IMR-90 (cell line): ENCODE results near the gene NRCAM. TPM values are rescaled to one million over a fixed set of nuclear protein-coding genes. Genes with fewer than 3 reads are reported as not detected.

ENCODE experiments used
- ATAC-seq: fragments of 200-7000 bp; cut with Tn5 transposase; 2 replicates; pipeline ENCODE4 v1.9.1; 2020; ENCODE audit warnings: low read depth, mild to moderate bottlenecking, moderate library complexity
- BruUV-seq: library from RNA; stranded (reverse); fragments of 400-500 nt; replicated peaks from 2 replicates; lab custom pipeline; 2021; lab: Mats Ljungman, UMichigan
- CTCF ChIA-PET: fragments of 300-600 bp; formaldehyde crosslinking; extraction: SDS; loops from one replicate; lab custom pipeline; 2021; ENCODE audit warnings: antibody characterized with exemption; lab: Yijun Ruan, JAX
- POLR2A ChIA-PET: fragments of 300-600 bp; sonication (Branson Sonifier 250); formaldehyde crosslinking; loops from one replicate; lab custom pipeline; 2022; ENCODE audit warnings: antibody characterized with exemption; ENCODE audit not compliant: unreplicated experiment; lab: Charles Lee
- DNase-seq: peaks from one replicate; pipeline ENCODE4 v3.0.0; 2013
- H2AFZ ChIP-seq: replicated peaks from 2 replicates; pipeline ENCODE3; 2013; ENCODE audit warnings: low read length, mild to moderate bottlenecking; ENCODE audit not compliant: poor library complexity
- H2AK5ac ChIP-seq: 2 replicates; pipeline ENCODE4 v1.6.1; 2013; ENCODE audit warnings: low read depth, low read length, inconsistent platforms
- H2AK9ac ChIP-seq: replicated peaks from 2 replicates; pipeline ENCODE3; 2013; ENCODE audit warnings: mild to moderate bottlenecking, low read depth, low read length, moderate library complexity; ENCODE audit not compliant: poor library complexity
- H2BK120ac ChIP-seq: 2 replicates; pipeline ENCODE4 v1.6.1; 2013; ENCODE audit warnings: low read depth, low read length, inconsistent platforms
- H2BK15ac ChIP-seq: 3 replicates; pipeline ENCODE4 v1.6.1; 2013; ENCODE audit warnings: low read depth, low read length, inconsistent platforms
- H2BK20ac ChIP-seq: 2 replicates; pipeline ENCODE4 v1.6.1; 2013; ENCODE audit warnings: low read depth, mild to moderate bottlenecking, inconsistent platforms, low read length, moderate library complexity
- H2BK5ac ChIP-seq: 2 replicates; pipeline ENCODE4 v1.6.1; 2013; ENCODE audit warnings: mild to moderate bottlenecking, low read depth, low read length, inconsistent platforms; ENCODE audit not compliant: poor library complexity, severe bottlenecking
- H3K14ac ChIP-seq: replicated peaks from 2 replicates; pipeline ENCODE4 v1.6.1; 2013; ENCODE audit warnings: low read depth, low read length, inconsistent platforms
- H3K18ac ChIP-seq: 2 replicates; pipeline ENCODE4 v1.6.1; 2013; ENCODE audit warnings: low read depth, low read length, control low read depth
- H3K23ac ChIP-seq: 2 replicates; pipeline ENCODE4 v1.6.1; 2013; ENCODE audit warnings: low read depth, low read length, inconsistent platforms
- H3K27ac ChIP-seq: 2 replicates; pipeline ENCODE4 v1.5.1; 2013; ENCODE audit warnings: mild to moderate bottlenecking, control low read depth, low read length; ENCODE audit not compliant: insufficient read depth
- H3K27me3 ChIP-seq: 2 replicates; pipeline ENCODE4 v1.6.1; 2013; ENCODE audit warnings: low read length; ENCODE audit not compliant: control insufficient read depth, insufficient read depth
- H3K36me3 ChIP-seq: 2 replicates; pipeline ENCODE4 v1.6.1; 2013; ENCODE audit warnings: low read length, mixed read lengths; ENCODE audit not compliant: control insufficient read depth, insufficient read depth
- H3K4ac ChIP-seq: 2 replicates; pipeline ENCODE4 v1.6.1; 2013; ENCODE audit warnings: low read depth, low read length, inconsistent platforms
- H3K4me1 ChIP-seq: 2 replicates; pipeline ENCODE4 v1.6.1; 2013; ENCODE audit warnings: low read length, mixed read lengths; ENCODE audit not compliant: control insufficient read depth, insufficient read depth
- H3K4me2 ChIP-seq: 2 replicates; pipeline ENCODE4 v1.6.1; 2013; ENCODE audit warnings: low read depth, mild to moderate bottlenecking, control low read depth, low read length, moderate library complexity
- H3K4me3 ChIP-seq: 2 replicates; pipeline ENCODE4 v1.5.1; 2013; ENCODE audit warnings: low read depth, mild to moderate bottlenecking, control low read depth, low read length, moderate library complexity; ENCODE audit not compliant: insufficient read depth
- H3K56ac ChIP-seq: 2 replicates; pipeline ENCODE4 v1.6.1; 2013; ENCODE audit warnings: low read length, inconsistent platforms; ENCODE audit not compliant: insufficient read depth; ENCODE audit errors: extremely low read depth
- H3K79me1 ChIP-seq, 2 experiments: 2 replicates each; pipeline ENCODE4 v1.6.1; 2013; ENCODE audit warnings: low read length in 2 of 2, inconsistent platforms in 1 of 2, low read depth in 1 of 2
- H3K9ac ChIP-seq: 2 replicates; pipeline ENCODE4 v1.6.1; 2013; ENCODE audit warnings: low read depth, low read length, control low read depth
- H3K9me1 ChIP-seq: 2 replicates; pipeline ENCODE4 v1.6.1; 2013; ENCODE audit warnings: low read length, inconsistent platforms; ENCODE audit not compliant: insufficient read depth
- H3K9me3 ChIP-seq: 2 replicates; pipeline ENCODE4 v1.6.1; 2013; ENCODE audit warnings: low read length; ENCODE audit not compliant: control insufficient read depth, insufficient read depth
- H4K20me1 ChIP-seq: 2 replicates; pipeline ENCODE4 v1.6.1; 2013; ENCODE audit warnings: low read length, inconsistent platforms; ENCODE audit not compliant: insufficient read depth
- H4K5ac ChIP-seq: 2 replicates; pipeline ENCODE4 v1.6.1; 2013; ENCODE audit warnings: mild to moderate bottlenecking, low read depth, low read length, control low read depth
- H4K8ac ChIP-seq, 2 experiments: 2 replicates each; pipeline ENCODE4 v1.6.1; 2013; ENCODE audit warnings: low read depth in 2 of 2, low read length in 2 of 2, control low read depth in 1 of 2, inconsistent platforms in 1 of 2
- H4K91ac ChIP-seq: 2 replicates; pipeline ENCODE4 v1.6.1; 2013; ENCODE audit warnings: low read depth, low read length, inconsistent platforms; ENCODE audit not compliant: insufficient read depth
- ELK1 ChIP-seq: fragments of 150-350 bp; IDR thresholded peaks from 2 replicates; pipeline ENCODE4 v1.6.1; 2016; ENCODE audit warnings: low read depth, mild to moderate bottlenecking, low read length, moderate library complexity, borderline replicate concordance
- NFE2L2 ChIP-seq: fragments of 150-350 bp; IDR thresholded peaks from 2 replicates; pipeline ENCODE4 v1.6.1; 2016; ENCODE audit warnings: low read depth, mild to moderate bottlenecking, low read length
- RCOR1 ChIP-seq: IDR thresholded peaks from 2 replicates; pipeline ENCODE4 v1.6.1; 2012; ENCODE audit warnings: mild to moderate bottlenecking, low read length, improper control_type of control experiment; ENCODE audit not compliant: insufficient replicate concordance
- WGBS, 2 experiments: methylation state at CpG; one replicate each; pipeline versions ENCODE4 v1.1.5 to v1.1.7; 2013; ENCODE audit warnings: missing lambda C conversion rate in 2 of 2; ENCODE audit not compliant: insufficient read length in 1 of 2; ENCODE audit errors: extremely low coverage in 2 of 2; 5-methylcytosine and 5-hydroxymethylcytosine counted together
- dilution Hi-C: fragments of 300-500 bp; cut with HindIII; formaldehyde crosslinking; loops from one replicate; pipeline ENCODE4 v1.14.3; 2018; ENCODE audit warnings: low sequenced_read_pairs; ENCODE audit not compliant: unreplicated experiment
- in situ Hi-C: fragments of 300-500 bp; cut with MboI; formaldehyde crosslinking; loops from 3 replicates; pipeline ENCODE4 v1.14.3; 2019; ENCODE audit warnings: low sequenced_read_pairs, inconsistent platforms, mixed read lengths
- intact Hi-C: fragments of 100-400 bp; cut with micrococcal nuclease; formaldehyde crosslinking; loops from 2 replicates; pipeline ENCODE4 v1.10.0; 2022
- polyA plus RNA-seq, 3 experiments: library from polyadenylated mRNA; depleted of rRNA; stranded (reverse); fragments of >200 nt; gene quantifications; 2 replicates each; pipeline ENCODE4 v1.2.3, GENCODE V29; 2012; ENCODE audit warnings: low replicate concordance in 1 of 3
- total RNA-seq: library from RNA; depleted of rRNA; stranded (reverse); fragments of >200 nt; gene quantifications from 2 replicates; pipeline ENCODE4 v1.2.3, GENCODE V29; 2012

Gene NRCAM
- total and polyA plus RNA-seq, 2 of the 4 experiments (the other 2 are of a cell fraction) = 0.46 to 1.1 TPM

GRCh38 chr7:108384716-108385483 lies 71.3 kb downstream of the NRCAM start:
- no peak for ATAC-seq
- dilution Hi-C loops = no loop called here

More at GRCh38 chr7:108384716-108385483, 71.3 kb downstream of the NRCAM start:
- H3K4me2 ChIP-seq = no peak overlapping the region
- no TSS peak for BruUV-seq
- H2BK20ac ChIP-seq = no peak overlapping the region
- no peak overlapping the region for H4K5ac ChIP-seq
- no peak for DNase-seq
- no peak overlapping the region for H3K23ac ChIP-seq
- no peaks in the 10 kb centered on the region for H3K4me1 ChIP-seq
- H2BK15ac ChIP-seq = no peak overlapping the region
- no peaks in the 10 kb centered on the region for H4K20me1 ChIP-seq
- H2BK5ac ChIP-seq = no peak overlapping the region
- no peak overlapping the region for H3K18ac ChIP-seq
- CTCF ChIA-PET = no interaction called here
- H3K9me3 ChIP-seq = no peaks in the 10 kb centered on the region
- no peak overlapping the region for H3K9ac ChIP-seq
- intact Hi-C loops = no loop called here
- WGBS, 2 experiments = no CpG with 5 or more reads among the region's 5 CpGs
- no peak overlapping the region for H2AFZ ChIP-seq
- in situ Hi-C loops = no loop called here
- no peaks in the 10 kb centered on the region for H3K27me3 ChIP-seq
- no peak overlapping the region for H3K27ac ChIP-seq
- TF ChIP-seq ELK1 = no peak
- TF ChIP-seq NFE2L2 = no peak
- TF ChIP-seq RCOR1 = no peak
- POLR2A ChIA-PET = no interaction called here
- H2AK5ac ChIP-seq = no peak overlapping the region
- H3K4ac ChIP-seq = no peak overlapping the region
- no peak overlapping the region; the same call in 1 of the 2 replicates for H3K56ac ChIP-seq
- no peaks in the 10 kb centered on the region for H3K9me1 ChIP-seq
- H3K14ac ChIP-seq = no peak overlapping the region
- H4K91ac ChIP-seq = no peak overlapping the region
- H3K36me3 ChIP-seq = no peaks in the 10 kb centered on the region
- H2AK9ac ChIP-seq = no peak overlapping the region
- H4K8ac ChIP-seq = no peak overlapping the region
- no peak overlapping the region for H2BK120ac ChIP-seq
- no peaks in the 10 kb centered on the region for H3K79me1 ChIP-seq
- no peak overlapping the region for H3K4me3 ChIP-seq
